Peyer's patch (tissue), 4 donors: ENCODE measurements around the gene IFT122.

Experiments used
- POLR2A ChIP-seq, 2 donors: fragments of 450-650 bp; IDR thresholded peaks; one replicate each; pipeline ENCODE4 v1.5.1; 2017; ENCODE audit warnings: antibody characterized with exemption in 2 of 2, mild to moderate bottlenecking in 2 of 2, moderate library complexity in 2 of 2
- TF ChIP-seq, protein P1 (sequence below), 6 experiments: fragments of 450-650 bp in 4 of 6; fragments of 200-600 bp in 2 of 6; sonication (generic) in 1 of 6; IDR thresholded peaks; one replicate each; pipeline ENCODE4 v1.5.1; 2017 to 2019; ENCODE audit warnings: antibody characterized with exemption in 6 of 6, mild to moderate bottlenecking in 3 of 6, moderate library complexity in 1 of 6

DNA sequence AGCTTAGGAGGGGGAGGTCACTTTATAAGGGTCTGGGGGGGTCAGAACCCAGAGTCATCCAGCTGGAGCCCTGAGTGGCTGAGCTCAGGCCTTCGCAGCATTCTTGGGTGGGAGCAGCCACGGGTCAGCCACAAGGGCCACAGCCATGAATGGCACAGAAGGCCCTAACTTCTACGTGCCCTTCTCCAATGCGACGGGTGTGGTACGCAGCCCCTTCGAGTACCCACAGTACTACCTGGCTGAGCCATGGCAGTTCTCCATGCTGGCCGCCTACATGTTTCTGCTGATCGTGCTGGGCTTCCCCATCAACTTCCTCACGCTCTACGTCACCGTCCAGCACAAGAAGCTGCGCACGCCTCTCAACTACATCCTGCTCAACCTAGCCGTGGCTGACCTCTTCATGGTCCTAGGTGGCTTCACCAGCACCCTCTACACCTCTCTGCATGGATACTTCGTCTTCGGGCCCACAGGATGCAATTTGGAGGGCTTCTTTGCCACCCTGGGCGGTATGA lies 88.6 kb downstream of the IFT122 start, which contains the start of gene RHO:
- TF ChIP-seq, protein P1, sequence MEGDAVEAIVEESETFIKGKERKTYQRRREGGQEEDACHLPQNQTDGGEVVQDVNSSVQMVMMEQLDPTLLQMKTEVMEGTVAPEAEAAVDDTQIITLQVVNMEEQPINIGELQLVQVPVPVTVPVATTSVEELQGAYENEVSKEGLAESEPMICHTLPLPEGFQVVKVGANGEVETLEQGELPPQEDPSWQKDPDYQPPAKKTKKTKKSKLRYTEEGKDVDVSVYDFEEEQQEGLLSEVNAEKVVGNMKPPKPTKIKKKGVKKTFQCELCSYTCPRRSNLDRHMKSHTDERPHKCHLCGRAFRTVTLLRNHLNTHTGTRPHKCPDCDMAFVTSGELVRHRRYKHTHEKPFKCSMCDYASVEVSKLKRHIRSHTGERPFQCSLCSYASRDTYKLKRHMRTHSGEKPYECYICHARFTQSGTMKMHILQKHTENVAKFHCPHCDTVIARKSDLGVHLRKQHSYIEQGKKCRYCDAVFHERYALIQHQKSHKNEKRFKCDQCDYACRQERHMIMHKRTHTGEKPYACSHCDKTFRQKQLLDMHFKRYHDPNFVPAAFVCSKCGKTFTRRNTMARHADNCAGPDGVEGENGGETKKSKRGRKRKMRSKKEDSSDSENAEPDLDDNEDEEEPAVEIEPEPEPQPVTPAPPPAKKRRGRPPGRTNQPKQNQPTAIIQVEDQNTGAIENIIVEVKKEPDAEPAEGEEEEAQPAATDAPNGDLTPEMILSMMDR (IDR thresholded peaks at IDR 0.05), result no peak
- no peak for TF ChIP-seq POLR2A (IDR thresholded peaks at IDR 0.05)
